Gastroesophageal sphincter (tissue), 4 donors: ENCODE measurements around the gene PRR23C. TPM values are rescaled to one million over a fixed set of nuclear protein-coding genes. Genes with fewer than 3 reads are reported as not detected.

Source experiments
- ATAC-seq: fragments of 150-250 bp; one replicate; pipeline ENCODE4 v1.9.1; 2016; ENCODE audit warnings: mild to moderate bottlenecking, moderate library complexity
- H3K27ac ChIP-seq, 4 donors: fragments of 200-600 bp; sonication (generic) in 3 of 4; 1 replicate in 3 of 4; 2 replicates in 1 of 4; pipeline ENCODE4 v1.5.1; 2016 to 2019
- H3K27me3 ChIP-seq: fragments of 200-600 bp; sonication (generic); one replicate; pipeline ENCODE4 v1.5.1; 2019
- H3K36me3 ChIP-seq, 2 donors: fragments of 200-600 bp; sonication (generic); one replicate each; pipeline ENCODE4 v1.5.1; 2019; ENCODE audit warnings: control low read depth in 1 of 2
- H3K4me1 ChIP-seq, 3 donors: fragments of 200-600 bp; sonication (generic); 1 replicate in 2 of 3; 2 replicates in 1 of 3; pipeline ENCODE4 v1.5.1; 2016 to 2019; ENCODE audit warnings: control low read depth in 2 of 3
- H3K4me3 ChIP-seq, 2 donors: fragments of 200-600 bp; sonication (generic); one replicate each; pipeline ENCODE4 v1.5.1; 2019; ENCODE audit warnings: mild to moderate bottlenecking in 1 of 2, moderate library complexity in 1 of 2
- H3K9me3 ChIP-seq, 3 donors: fragments of 200-600 bp; sonication (generic); one replicate each; pipeline ENCODE4 v1.5.1; 2017 to 2019; ENCODE audit warnings: control low read depth in 2 of 3
- EP300 ChIP-seq: sonication (generic); formaldehyde crosslinking; IDR thresholded peaks from one replicate; pipeline ENCODE4 v1.6.1; 2017; ENCODE audit warnings: antibody characterized with exemption, mild to moderate bottlenecking
- POLR2A ChIP-seq, 2 donors: fragments of 450-650 bp; IDR thresholded peaks; one replicate each; pipeline ENCODE4 v1.6.1; 2017; ENCODE audit warnings: antibody characterized with exemption in 2 of 2, mild to moderate bottlenecking in 2 of 2, moderate library complexity in 1 of 2
- POLR2AphosphoS5 ChIP-seq: sonication (generic); formaldehyde crosslinking; IDR thresholded peaks from one replicate; pipeline ENCODE4 v1.6.1; 2017; ENCODE audit warnings: antibody characterized with exemption
- WGBS, 2 donors: methylation state at CpG; one replicate each; pipeline ENCODE4 v1.1.5; 2018; ENCODE audit warnings: low coverage in 1 of 2; 5-methylcytosine and 5-hydroxymethylcytosine counted together
- total RNA-seq, 4 donors: library from RNA; depleted of rRNA; stranded (reverse); fragments of >200 nt; gene quantifications; one replicate each; pipeline ENCODE4 v1.1.0, GENCODE V29; 2016
- TF ChIP-seq, protein P1 (sequence below), 4 experiments: fragments of 200-600 bp in 2 of 4; fragments of 450-650 bp in 2 of 4; sonication (generic) in 1 of 4; IDR thresholded peaks; one replicate each; pipeline ENCODE4 v1.5.1; 2017 to 2019; ENCODE audit warnings: antibody characterized with exemption in 4 of 4, mild to moderate bottlenecking in 2 of 4, moderate library complexity in 2 of 4

Gene PRR23C
- total RNA-seq, 4 donors from 2014 or later, result 0.15 TPM; not detected in 3

DNA sequence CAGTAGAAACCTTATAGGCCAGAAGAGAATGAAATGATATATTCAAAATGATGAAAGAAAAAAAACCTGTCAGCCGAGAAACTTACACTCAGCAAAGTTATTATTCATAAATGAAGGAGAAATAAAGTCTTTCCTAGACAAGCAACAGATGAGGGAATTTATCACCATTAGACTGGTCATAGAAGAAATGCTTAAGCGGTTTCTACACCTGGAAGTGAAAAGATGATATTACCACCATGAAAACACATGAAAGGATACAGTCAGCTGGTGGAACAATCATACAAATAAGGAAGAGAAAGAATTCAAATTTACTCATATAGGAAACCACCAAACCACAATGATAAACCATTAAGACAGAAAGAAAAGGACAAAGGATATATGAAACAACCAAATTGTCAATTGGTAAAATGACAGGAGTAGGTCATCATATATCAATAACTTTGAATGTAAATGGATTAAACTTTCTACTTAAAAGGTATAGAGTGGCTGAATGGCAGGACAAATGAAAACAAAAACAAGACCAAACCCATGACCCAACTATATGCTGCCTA lies 29.9 kb upstream of the PRR23C start:
- Histone ChIP-seq H3K4me3 (no peak overlapping the region), H3K27ac (no peak overlapping the region), H3K27me3 (no peaks in the 10 kb centered on the region), H3K36me3 (no peaks in the 10 kb centered on the region), H3K9me3 (peaks cover 0 to 37% (median 0%) of the 10 kb centered on the region in 3 donors), H3K4me1 (no peaks in the 10 kb centered on the region)
- 66% methylated on average over 2 of the region's 2 CpGs; no CpG with 5 or more reads in 1 of the 2 donors for WGBS, 2 donors
- no peak for TF ChIP-seq POLR2A (IDR thresholded peaks at IDR 0.05)
- TF ChIP-seq POLR2AphosphoS5, result no peak
- no peak for TF ChIP-seq EP300
- TF ChIP-seq, protein P1, sequence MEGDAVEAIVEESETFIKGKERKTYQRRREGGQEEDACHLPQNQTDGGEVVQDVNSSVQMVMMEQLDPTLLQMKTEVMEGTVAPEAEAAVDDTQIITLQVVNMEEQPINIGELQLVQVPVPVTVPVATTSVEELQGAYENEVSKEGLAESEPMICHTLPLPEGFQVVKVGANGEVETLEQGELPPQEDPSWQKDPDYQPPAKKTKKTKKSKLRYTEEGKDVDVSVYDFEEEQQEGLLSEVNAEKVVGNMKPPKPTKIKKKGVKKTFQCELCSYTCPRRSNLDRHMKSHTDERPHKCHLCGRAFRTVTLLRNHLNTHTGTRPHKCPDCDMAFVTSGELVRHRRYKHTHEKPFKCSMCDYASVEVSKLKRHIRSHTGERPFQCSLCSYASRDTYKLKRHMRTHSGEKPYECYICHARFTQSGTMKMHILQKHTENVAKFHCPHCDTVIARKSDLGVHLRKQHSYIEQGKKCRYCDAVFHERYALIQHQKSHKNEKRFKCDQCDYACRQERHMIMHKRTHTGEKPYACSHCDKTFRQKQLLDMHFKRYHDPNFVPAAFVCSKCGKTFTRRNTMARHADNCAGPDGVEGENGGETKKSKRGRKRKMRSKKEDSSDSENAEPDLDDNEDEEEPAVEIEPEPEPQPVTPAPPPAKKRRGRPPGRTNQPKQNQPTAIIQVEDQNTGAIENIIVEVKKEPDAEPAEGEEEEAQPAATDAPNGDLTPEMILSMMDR (IDR thresholded peaks at IDR 0.05), result no peak
- no peak for ATAC-seq

DNA sequence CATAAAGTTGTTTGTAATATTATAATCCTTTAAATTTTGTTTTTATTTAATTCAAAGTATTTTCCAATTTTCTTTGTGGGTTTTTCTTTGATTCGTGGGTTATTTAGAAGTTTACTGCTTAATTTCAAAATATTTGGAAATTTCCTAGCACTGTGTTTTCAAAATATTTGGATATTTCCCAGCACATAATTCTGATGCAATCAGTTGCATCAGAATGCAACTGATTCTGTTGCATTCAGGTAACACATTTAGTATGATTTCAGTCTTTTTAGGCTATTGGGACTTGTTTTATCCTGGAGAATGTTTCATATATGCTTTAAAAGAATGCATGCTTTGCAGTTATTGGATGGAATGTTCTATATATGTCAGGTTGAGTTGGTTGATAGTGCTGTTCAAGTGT lies 18.2 kb upstream of the PRR23C start:
- WGBS, 2 donors, result 17 to 48% methylated on average over 1 of the region's 1 CpG
- no peak for ATAC-seq
- no peaks in the 10 kb centered on the region for H3K4me1 ChIP-seq
- no peaks in the 10 kb centered on the region for H3K27me3 ChIP-seq
- no peaks in the 10 kb centered on the region for H3K9me3 ChIP-seq
- no peak overlapping the region for H3K27ac ChIP-seq
- no peak overlapping the region for H3K4me3 ChIP-seq
- H3K36me3 ChIP-seq, result no peaks in the 10 kb centered on the region
- TF ChIP-seq POLR2A (IDR thresholded peaks at IDR 0.05) (no peak), POLR2AphosphoS5 (no peak), EP300 (no peak)
- TF ChIP-seq, protein P1 (IDR thresholded peaks at IDR 0.05), result no peak

- TF ChIP-seq, protein P1 (IDR thresholded peaks at IDR 0.05), result no peak
- no peak for TF ChIP-seq EP300
- no peak for TF ChIP-seq POLR2A (IDR thresholded peaks at IDR 0.05)
- TF ChIP-seq POLR2AphosphoS5, result no peak
- H3K9me3 ChIP-seq, result peaks cover 0 to 49% (median 0%) of the 10 kb centered on the region in 3 donors
- 73 to 86% methylated on average over 2 of the region's 2 CpGs for WGBS, 2 donors
These were observed 8.3 kb upstream of the PRR23C start for GRCh38 chr3:139052802-139053600.

DNA sequence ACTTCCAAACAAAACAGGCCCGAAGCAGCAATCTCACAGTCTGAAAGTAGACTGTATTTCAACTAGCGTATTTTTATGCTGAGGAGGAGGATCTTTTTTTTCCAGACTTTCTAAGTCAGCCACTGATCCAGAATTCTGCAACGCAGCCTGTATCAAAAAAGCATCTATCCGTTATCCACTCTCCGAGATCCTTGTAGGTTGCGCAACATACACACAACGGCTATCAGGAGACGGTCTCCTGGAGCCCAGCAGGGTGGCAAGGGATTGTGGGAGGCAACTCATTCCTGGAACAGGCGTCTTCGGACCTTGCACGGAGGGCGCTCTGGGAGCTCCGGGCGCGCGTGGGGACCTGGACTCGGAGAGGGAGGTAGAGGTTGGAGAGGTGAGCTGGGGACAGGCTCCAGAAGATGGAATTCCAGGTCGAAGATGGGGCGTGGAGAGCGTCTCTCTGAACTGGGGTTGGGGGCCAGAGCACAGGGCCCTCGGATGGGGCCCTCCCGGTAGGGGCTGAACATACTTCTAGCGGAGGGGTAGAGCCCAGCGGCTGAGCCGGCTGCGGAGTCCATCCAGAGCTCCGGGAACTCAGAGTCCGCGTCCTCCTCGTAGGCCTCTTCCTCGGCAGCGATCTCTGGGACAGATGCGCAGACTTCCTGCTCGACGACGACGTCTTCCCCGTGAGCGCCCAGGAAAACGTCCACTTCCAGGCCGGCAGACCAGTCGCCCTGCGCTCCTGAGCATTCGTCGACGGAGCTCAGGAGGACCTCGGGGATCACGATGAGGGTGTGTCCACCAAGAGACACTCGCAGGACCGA lies 932 bp downstream of the PRR23C start:
- peaks cover 16% of the 10 kb centered on the region for H3K27me3 ChIP-seq
- no peak overlapping the region for H3K4me3 ChIP-seq
- TF ChIP-seq POLR2A (IDR thresholded peaks at IDR 0.05) (no peak), POLR2AphosphoS5 (no peak), EP300 (no peak)
- TF ChIP-seq, protein P1 (IDR thresholded peaks at IDR 0.05), result no peak
- H3K27ac ChIP-seq, result no peak overlapping the region
- H3K36me3 ChIP-seq, result no peaks in the 10 kb centered on the region
- no peaks in the 10 kb centered on the region for H3K4me1 ChIP-seq
- ATAC-seq, result no peak
- WGBS, 2 donors, result 78 to 92% methylated on average over 4 to 6 of the region's 50 CpGs
- H3K9me3 ChIP-seq, result peaks cover 0 to 38% (median 0%) of the 10 kb centered on the region in 3 donors

More at GRCh38 chr3:139052802-139053600, 8.3 kb upstream of the PRR23C start:
- no peaks in the 10 kb centered on the region for H3K4me1 ChIP-seq
- no peak overlapping the region for H3K27ac ChIP-seq
- ATAC-seq, result no peak
- H3K4me3 ChIP-seq, result no peak overlapping the region
- H3K36me3 ChIP-seq, result no peaks in the 10 kb centered on the region
- no peaks in the 10 kb centered on the region for H3K27me3 ChIP-seq
